Ovary (tissue), 3 donors: ENCODE measurements around the gene FBXW7.

Experiments
- CTCF ChIP-seq, 3 donors: fragments of 450-650 bp in 2 of 3; fragments of 200-600 bp in 1 of 3; IDR thresholded peaks; one replicate each; pipeline versions ENCODE4 v1.5.1 to v1.8.0; 2016 to 2022; ENCODE audit warnings: antibody characterized with exemption in 3 of 3, mild to moderate bottlenecking in 1 of 3
- EP300 ChIP-seq: sonication (generic); formaldehyde crosslinking; IDR thresholded peaks from one replicate; pipeline ENCODE4 v1.6.1; 2017; ENCODE audit warnings: antibody characterized with exemption
- POLR2A ChIP-seq: fragments of 450-650 bp; IDR thresholded peaks from one replicate; pipeline ENCODE4 v1.6.1; 2017; ENCODE audit warnings: antibody characterized with exemption, mild to moderate bottlenecking, moderate library complexity
- donor health status: DM: no; HTN: no; CAD: no.

GRCh38 chr4:152529880-152530279 lies 6.0 kb downstream of the FBXW7 start:
- TF ChIP-seq CTCF (IDR thresholded peaks at IDR 0.05) (no peak), EP300 (no peak), POLR2A (no peak)
